Measurements from ENCODE around the gene APOL4.
"Not testable (repeated sequence)": the region's sequence is repeated elsewhere in the genome, so short reads cannot be mapped to it uniquely, and the experiment has no call there.

The APOL4 gene

DNA sequence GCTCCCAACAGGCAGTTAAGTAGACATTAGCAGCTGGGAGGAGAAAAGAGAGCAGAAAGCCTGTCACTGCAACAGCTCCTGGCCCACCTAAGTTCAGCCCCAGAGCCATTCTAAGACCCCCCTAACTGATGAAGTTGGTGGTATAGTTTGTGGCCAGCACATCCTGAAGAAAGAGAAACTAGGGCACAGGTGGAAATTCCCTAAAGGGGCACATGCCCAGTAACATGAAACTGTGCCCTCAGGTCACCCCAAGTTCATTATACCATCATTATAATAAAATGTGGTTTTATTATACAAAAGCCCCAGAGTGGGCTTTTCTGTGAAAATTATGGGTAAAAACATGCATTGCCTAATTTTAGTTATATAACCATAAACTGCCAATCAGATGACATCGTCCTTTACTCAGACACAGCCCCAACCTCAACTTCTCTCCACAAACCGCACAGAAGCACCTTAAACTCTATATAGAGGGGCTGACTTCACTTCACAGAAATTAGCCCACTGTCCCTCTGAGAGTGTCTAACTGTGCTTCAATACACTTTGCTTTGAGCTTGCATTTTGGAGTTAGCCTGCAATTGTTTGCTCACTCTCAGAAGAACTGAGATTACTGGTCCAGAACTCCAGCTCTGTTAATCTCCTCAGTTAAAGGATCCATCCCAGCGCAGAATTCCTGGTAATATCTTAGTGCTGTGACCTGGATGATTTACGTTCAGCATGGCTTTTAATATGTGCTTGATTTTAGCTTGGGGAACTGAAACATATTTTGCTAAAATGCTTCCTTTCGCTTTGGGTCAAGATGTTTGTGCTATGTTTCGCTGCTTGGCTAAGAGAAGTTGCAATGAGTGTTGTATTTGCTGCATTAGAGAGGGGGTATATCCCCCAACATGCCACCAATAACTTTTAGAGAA, 39.2 kb downstream of the APOL4 start:
- no peaks in the 10 kb centered on the region for H3K27me3 ChIP-seq (ENCODE audit: insufficient read depth, low read length)
- H3K4me3 ChIP-seq (ENCODE audit: low read depth, low read length, poor library complexity, severe bottlenecking), result peak overlapping the region; percentile 64
- no peaks in the 10 kb centered on the region for H3K36me3 ChIP-seq (ENCODE audit: insufficient read depth, low read length)
- H3K9ac ChIP-seq (ENCODE audit: low read length), result peak overlapping the region; percentile 82
- peak overlapping the region; percentile 58; the same call in 1 of the 2 replicates for H2AFZ ChIP-seq (ENCODE audit: low read length)
- H3K4me1 ChIP-seq (ENCODE audit: insufficient read depth, low read length, severe bottlenecking), result peaks cover 98% of the 10 kb centered on the region
- peaks cover 8% of the 10 kb centered on the region; the same call in 1 of the 2 replicates for H3F3A ChIP-seq (ENCODE audit: insufficient read depth, low read length)
- H3K27ac ChIP-seq (ENCODE audit: low read depth, low read length, poor library complexity, severe bottlenecking), result peak overlapping the region; percentile 97
- no peaks in the 10 kb centered on the region for H3K9me2 ChIP-seq (ENCODE audit: low read depth, low read length)
- peak overlapping the region; percentile 98 for H3K4me2 ChIP-seq (ENCODE audit: low read length)
- H3K79me2 ChIP-seq (ENCODE audit: insufficient read depth, low read length), result peaks cover 18% of the 10 kb centered on the region
- TF ChIP-seq EZH2 (IDR thresholded peaks at IDR 0.05; ENCODE audit: borderline replicate concordance, low read length), result no peak
- TF ChIP-seq, protein P1, sequence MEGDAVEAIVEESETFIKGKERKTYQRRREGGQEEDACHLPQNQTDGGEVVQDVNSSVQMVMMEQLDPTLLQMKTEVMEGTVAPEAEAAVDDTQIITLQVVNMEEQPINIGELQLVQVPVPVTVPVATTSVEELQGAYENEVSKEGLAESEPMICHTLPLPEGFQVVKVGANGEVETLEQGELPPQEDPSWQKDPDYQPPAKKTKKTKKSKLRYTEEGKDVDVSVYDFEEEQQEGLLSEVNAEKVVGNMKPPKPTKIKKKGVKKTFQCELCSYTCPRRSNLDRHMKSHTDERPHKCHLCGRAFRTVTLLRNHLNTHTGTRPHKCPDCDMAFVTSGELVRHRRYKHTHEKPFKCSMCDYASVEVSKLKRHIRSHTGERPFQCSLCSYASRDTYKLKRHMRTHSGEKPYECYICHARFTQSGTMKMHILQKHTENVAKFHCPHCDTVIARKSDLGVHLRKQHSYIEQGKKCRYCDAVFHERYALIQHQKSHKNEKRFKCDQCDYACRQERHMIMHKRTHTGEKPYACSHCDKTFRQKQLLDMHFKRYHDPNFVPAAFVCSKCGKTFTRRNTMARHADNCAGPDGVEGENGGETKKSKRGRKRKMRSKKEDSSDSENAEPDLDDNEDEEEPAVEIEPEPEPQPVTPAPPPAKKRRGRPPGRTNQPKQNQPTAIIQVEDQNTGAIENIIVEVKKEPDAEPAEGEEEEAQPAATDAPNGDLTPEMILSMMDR (IDR thresholded peaks at IDR 0.05; ENCODE audit: low read length), result no peak
- no peaks in the 10 kb centered on the region for H3K9me3 ChIP-seq (ENCODE audit: low read length)
- no peaks in the 10 kb centered on the region for H4K20me1 ChIP-seq (ENCODE audit: insufficient read depth, low read length)

DNA sequence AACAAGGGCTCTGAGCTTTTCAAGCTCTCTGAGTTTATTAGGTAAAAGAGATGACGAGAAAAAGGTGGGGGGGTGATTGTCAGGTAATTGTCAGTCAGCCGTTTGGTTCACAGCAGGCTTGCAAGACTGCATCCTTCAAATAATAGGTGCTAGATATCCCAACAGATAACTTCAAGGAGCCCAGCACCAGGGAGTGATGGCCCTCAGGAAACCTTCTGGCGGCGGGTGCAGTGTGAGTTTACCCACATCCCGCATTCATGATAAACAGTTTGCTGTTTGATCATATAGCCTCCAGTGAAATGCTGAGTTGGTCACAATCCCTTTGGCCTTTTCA, 39.8 kb downstream of the APOL4 start:
- Histone ChIP-seq H3K4me1 (ENCODE audit: insufficient read depth, low read length, severe bottlenecking) (peaks cover 100% of the 10 kb centered on the region), H3K27ac (ENCODE audit: low read depth, low read length, poor library complexity, severe bottlenecking) (peak overlapping the region; percentile 97), H3K4me3 (ENCODE audit: low read depth, low read length, poor library complexity, severe bottlenecking) (peak overlapping the region; percentile 77), H3K9ac (ENCODE audit: low read length) (peak overlapping the region; percentile 82; the same call in 1 of the 2 replicates), H3K4me2 (ENCODE audit: low read length) (peak overlapping the region; percentile 98), H3K79me2 (ENCODE audit: insufficient read depth, low read length) (peaks cover 20% of the 10 kb centered on the region)
- H3K9me2 ChIP-seq (ENCODE audit: low read depth, low read length); H3K36me3 ChIP-seq (ENCODE audit: insufficient read depth, low read length); H3K27me3 ChIP-seq (ENCODE audit: insufficient read depth, low read length); H3K9me3 ChIP-seq (ENCODE audit: low read length); H2AFZ ChIP-seq (ENCODE audit: low read length); H3F3A ChIP-seq (ENCODE audit: insufficient read depth, low read length); H4K20me1 ChIP-seq (ENCODE audit: insufficient read depth, low read length): not testable (repeated sequence)

DNA sequence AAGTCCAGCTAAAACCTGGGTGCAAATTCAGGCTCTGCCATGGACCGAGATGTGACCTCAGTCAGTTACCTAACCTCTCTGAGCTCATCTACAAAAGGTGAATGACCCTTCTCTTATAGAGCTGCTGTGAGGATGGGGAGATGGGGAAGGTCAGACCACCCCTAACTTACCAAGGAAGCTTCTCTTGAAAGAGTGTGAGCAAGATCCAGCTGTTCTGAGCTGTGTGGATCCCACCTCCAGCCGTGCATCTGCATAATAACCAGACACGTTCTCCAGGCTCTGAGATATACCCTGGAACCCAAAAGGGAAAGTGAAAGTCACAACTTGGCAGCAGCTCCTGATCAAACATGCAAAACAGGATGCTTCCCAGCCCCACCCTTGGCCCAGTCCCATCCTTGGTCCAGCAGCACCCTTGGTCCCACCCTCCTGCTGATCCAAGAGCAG, 41.1 kb downstream of the APOL4 start, which contains the start of gene APOL3:
APOL3 (minus strand) TSS at position 257 of the 444 bp plus-strand sequence. CDS start 11,700 bp downstream, outside the sequence.
- Histone ChIP-seq H3K9me2 (ENCODE audit: low read depth, low read length) (no peaks in the 10 kb centered on the region), H3F3A (ENCODE audit: insufficient read depth, low read length) (peaks cover 8% of the 10 kb centered on the region; the same call in 1 of the 2 replicates), H3K79me2 (ENCODE audit: insufficient read depth, low read length) (peaks cover 20% of the 10 kb centered on the region), H2AFZ (ENCODE audit: low read length) (no peak within 1 kb of the TSS), H3K9ac (ENCODE audit: low read length) (peak within 1 kb of the TSS; percentile 82), H3K4me3 (ENCODE audit: low read depth, low read length, poor library complexity, severe bottlenecking) (peak within 1 kb of the TSS; percentile 77), H3K4me2 (ENCODE audit: low read length) (peak within 1 kb of the TSS; percentile 98), H3K27me3 (ENCODE audit: insufficient read depth, low read length) (no peaks in the 10 kb centered on the region), H3K27ac (ENCODE audit: low read depth, low read length, poor library complexity, severe bottlenecking) (peak within 1 kb of the TSS; percentile 97), H4K20me1 (ENCODE audit: insufficient read depth, low read length) (no peaks in the 10 kb centered on the region), H3K36me3 (ENCODE audit: insufficient read depth, low read length) (no peaks in the 10 kb centered on the region; the same call in 1 of the 2 replicates), H3K9me3 (ENCODE audit: low read length) (no peaks in the 10 kb centered on the region), H3K4me1 (ENCODE audit: insufficient read depth, low read length, severe bottlenecking) (peaks cover 99% of the 10 kb centered on the region)
- TF ChIP-seq, protein P1 (IDR thresholded peaks at IDR 0.05; ENCODE audit: low read length), result no peak
- no peak for TF ChIP-seq EZH2 (IDR thresholded peaks at IDR 0.05; ENCODE audit: borderline replicate concordance, low read length)

All from OCI-LY1 (cell line).